Activated CD4-positive, alpha-beta T cell treated with anti-CD3 and anti-CD28 coated beads, Interleukin-2, amount 50 U/mL, for 4 hours (primary cell): ENCODE measurements around the gene ABL1.
"Not testable (repeated sequence)": the region's sequence is repeated elsewhere in the genome, so short reads cannot be mapped to it uniquely, and the experiment has no call there.

Experiments used
- DNase-seq, 2 experiments: peaks; one replicate each; pipeline ENCODE4 v3.0.0-alpha.2; 2020

Gene ABL1

DNA sequence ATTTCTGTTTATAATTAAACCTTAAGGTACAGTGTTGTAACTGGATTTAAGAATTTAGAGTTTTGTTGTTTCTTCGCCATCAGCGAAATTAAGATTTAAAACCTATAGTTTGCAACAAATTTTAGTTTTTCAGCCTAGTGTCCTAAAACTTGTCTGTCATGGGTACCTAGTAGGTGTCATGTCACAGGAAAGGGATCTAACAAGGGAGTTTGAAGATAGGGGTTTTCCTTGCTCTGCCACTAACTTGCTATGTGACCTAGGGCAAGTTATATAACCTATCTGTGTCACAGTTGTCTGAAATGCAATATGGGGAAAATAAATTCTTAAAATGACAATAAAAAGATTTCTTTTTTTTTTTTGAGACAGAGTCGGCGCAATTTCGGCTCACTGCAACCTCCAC lies 9.2 kb upstream of the ABL1 start:
- no peak for DNase-seq

DNA sequence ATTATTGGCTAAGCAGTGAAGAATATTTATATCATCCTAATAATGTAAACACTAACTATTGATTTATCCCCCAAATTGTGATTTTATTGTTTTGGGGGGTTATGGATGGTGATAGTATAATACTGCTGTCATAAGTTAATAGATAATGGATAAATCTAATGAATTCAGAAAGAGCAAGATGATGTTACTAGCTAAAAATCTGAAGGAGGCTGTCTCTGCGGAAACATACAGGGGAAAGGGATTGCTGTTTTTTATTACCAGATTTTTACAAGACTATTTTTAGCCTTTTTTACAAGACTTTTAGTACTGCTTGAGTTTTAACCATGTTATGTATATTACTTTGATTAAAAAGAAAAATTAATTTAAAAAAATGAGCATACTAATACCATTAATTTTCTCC lies 5.3 kb upstream of the ABL1 start:
- no peak for DNase-seq

DNA sequence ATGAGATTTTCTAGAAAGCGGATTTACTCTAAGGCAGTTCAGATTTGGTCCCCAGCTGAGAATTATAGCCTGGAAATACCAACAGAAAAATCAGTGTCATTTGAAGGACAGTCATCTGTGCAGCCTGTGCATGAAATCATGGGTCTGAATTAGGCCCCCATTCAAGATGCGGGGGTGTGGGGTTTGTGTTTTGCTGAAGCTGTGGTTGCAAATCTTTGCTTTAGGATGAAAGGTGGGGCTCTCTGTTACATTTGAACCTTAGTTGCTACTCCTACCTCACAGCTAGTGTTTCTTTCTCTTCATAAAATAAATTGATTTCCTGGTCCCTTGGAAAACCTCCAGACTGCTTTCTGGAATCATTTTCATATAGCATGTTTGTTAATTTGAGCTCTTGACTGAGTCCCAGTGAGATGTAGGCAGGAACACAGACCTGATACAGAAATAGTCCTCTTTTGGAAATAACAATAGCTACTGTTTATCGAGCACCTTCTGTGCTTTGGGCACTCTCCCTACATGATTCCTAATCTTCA lies 4.8 kb upstream of the ABL1 start:
- DNase-seq, result no peak

DNA sequence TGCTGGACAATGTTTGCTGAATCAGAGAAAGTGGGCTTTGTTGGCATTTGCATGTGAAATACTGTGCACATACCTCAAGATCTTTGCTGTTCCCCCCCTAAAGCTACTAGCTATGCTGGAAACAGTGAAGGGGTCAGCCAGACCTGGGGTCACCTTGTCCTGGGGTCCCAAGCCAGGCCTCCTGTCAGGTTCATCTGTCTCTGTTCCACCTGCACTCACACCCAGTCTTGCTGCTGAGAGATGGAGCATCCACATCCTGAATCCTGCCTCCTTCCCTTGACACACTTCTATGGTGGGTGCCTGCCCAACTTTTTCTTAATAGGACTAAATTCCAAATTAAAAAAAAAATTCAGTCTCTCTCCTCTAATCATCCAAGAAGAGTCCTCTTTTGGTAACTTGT lies 4.0 kb upstream of the ABL1 start:
- DNase-seq, result no peak

DNA sequence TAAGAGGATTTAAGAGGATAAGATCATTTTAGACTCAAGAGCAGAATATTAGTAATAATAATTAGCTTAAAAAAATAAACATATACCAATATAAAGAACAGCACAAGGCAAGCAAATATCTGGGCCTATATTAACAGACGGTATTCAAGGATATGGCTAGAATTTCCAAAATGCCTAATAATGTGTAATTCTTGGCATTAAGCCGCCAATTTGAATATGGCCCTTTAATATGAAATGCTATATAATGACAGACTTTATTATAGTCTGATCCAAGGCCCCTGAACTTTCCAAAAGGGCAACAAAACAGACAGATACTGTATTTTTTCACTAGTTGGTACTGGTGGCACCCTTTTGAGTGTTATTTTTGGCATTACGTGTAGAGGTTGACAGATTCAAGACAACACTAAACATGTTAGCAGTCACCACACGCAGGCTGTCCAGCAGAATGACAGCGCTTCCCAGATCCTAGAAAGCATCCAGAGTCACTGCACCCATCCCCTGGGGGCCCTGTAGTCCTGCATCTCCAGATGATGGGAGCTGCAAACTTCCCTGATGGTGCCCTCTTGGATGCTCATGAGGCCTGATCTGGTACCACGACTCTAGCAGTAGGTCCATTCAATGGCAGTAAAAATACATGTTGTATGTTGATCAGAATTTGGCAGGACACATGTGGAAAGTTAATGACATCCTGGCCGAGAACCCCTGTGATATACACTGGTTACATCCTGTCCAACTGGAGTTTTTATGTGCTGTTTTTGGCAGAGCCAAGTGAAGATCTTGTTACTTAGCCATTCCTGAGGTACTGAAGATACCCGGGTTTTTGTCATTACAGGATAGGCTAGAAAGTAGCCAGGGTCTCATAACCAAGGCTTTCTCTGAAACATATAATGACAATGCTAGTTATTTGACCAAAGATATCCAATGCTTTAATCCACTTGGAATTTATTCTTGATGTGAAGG lies 1.7 kb upstream of the ABL1 start:
- no peak for DNase-seq

DNA sequence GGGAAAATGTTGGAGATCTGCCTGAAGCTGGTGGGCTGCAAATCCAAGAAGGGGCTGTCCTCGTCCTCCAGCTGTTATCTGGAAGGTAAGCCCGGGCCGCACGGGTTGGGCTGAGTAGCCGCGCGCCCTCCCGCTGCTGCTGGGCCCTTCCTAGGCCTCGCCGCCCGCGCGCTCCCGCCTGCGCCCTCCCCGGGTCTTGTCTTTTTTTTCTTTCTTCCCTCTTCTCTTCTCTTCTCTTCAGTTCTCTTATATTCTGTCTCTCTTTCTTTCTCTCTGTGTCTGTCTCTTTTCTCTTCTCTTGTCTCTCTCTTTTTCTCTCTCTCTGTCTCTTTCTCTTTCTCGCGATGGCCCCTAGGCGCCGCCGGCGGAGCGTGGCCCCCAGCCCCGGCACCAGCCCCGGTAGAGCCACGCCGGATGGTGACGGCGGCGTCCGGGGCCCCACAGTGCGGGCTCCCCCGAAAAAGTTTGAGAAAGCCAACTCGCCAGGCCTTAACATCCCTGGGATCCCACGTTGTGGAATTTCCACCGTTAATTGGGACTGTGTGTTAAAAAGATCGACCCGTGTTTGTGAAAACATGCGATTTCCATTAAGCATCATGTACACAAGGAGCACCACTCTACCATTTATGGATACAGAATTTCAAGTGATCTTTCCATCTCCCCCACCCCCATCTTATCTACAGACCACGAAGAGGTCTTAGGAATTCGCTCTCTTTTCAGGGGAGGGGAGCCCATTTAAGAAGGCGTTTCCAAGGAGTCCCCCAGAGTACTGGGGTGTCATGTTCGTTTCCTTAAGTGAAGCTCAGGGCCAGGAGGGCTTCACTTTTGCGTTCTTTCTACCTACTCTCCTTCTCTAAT lies 616 bp downstream of the ABL1 start:
- DNase-seq, result peak; percentile 16 to 20

DNA sequence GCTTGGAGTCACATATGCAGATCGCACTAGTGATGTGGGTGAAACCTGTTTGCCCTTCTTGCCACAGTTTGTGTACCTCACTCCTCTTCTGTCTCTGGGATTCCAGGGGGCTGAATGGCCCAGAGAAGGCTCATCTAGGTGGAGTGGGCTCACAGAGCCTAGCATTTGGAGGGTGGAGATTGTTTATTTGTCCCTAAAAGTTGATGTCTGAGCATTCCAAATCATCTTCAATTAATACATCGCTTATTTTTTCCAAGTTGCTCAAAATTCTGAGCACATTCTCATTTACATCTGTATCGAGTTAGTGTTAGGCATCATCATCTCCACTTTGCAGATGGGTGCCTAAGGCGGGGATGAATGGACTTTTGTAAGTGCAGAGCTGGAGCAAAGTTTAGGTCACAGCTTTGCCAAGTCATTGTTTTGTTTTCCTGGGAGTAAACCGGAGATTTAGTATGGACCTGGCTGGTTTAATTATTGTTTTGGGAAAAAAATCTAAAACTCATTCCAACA lies 2.0 kb downstream of the ABL1 start:
- DNase-seq, result no peak

DNA sequence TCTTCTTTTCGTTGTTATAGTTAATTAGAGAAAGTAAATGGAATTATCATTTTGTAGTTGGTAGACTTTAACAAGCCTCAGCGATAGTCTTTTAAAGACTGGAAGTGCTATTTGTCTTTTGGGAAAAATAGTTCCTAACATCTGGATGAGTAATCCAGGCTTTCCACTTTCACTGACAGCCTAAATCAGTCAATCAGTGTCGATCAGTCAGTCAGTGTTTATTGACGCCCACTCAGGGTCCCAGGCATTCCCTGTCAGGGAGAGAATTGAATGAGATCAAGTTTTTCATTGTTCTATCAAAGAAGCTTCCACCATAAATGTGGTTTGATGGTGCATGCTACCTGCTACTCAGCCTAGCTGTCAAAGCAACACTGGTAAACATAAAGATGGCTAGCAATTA lies 2.6 kb downstream of the ABL1 start:
- no peak for DNase-seq

DNA sequence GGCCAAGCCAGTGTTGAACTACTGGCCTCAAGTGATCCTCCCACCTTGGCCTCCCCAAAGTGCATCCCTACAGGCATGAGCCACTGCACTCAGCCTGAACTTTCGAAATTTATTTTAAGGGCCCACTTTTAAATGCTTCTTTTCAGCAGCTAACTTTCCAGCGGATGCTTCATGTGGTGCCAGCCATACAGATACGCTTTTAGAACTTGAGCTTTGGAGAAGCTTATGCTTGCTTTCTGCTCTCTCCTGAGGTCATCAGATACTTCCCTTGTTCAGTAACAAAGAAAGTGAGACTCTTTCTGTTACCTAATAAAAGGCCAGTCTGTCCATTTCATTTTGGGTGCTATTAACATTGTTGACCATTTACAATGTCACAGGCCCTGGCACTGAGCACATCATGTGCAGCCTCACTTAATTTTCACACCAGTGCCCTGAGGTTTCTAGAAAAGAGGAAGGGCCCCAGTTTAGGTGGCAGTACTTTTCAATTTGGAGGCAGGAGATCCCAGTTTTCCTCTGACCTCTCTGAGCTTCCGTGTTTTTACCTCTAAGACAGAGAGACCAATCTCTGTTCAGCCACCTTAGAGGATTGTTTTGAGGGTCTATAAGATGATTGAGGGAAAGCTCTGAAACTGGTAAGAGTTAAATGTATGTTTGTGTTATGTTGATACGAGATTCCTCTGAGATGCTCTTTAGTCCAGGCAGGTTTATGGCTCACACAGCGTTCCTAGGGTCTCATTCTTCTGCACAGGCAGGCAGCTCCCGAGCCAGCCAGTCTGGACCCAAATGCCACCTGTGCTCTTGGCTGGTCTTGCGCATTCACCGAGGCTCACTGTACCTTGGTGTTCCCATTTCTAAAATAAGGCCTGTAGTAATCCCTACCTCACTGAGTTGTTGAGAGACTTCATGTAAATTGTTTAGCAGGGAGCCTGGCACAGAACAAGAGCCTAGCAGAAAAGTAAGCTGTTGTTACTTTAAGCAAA lies 4.4 kb downstream of the ABL1 start:
- DNase-seq, result no peak

DNA sequence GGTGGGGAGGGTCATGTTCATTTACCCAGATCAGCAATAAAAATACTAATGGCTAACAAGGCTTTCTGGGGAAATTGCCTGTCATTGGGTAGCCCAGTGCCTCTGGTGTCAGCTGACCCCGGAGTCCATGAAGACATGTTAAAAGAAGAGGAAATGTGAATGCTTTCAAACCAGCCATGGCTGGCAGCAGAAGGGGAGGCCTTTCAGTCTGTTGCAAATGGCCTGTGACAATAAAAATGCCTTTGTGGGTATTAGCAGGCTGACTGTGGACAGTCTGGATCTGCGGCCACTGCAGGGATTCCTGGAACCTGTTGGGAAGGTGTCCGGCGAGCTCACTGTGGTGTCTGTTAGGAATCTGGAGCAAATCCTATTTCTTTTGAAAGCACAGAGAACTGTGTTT lies 7.5 kb downstream of the ABL1 start:
- no peak for DNase-seq

DNA sequence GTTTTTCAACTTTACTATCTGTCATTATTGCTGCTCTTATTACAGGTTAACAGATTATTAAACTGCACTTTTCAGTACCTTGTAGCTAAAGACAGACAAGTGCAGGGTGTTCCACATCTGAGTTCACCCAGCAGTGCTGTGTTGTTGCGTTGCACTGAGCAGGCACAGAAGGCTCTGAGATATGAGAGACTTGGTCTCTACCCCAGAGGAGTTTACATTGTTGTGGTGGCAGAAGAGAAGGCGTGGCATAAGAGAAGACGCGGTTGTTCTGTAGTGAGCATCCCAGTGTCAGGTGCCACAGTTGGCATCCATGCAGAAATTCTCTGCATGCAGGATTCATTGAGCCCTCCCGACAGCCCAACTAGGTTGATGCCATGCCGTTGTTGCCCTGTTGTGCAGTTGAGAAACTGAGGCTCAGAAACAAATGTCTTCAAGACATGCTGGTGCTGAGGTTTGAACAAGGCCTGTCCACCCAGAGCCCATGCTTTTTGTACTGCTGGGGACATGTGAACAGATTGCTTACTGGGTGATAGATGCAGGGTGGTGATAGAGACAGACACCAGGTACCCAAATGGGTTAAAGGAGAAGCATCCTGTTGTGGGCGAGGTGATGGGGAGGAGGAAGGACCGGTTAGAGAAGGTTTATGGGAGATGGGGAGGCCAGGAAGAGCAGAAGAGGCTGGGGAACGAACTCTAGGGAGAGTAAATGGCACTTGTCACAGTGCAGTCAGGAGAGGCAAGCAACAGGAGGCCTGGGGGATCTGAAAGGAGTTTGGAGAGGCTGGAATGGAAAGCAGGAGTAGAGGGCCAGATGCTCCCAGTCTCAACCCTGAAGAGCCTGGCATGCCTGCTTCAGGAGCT lies 8.2 kb downstream of the ABL1 start:
- no peak for DNase-seq

DNA sequence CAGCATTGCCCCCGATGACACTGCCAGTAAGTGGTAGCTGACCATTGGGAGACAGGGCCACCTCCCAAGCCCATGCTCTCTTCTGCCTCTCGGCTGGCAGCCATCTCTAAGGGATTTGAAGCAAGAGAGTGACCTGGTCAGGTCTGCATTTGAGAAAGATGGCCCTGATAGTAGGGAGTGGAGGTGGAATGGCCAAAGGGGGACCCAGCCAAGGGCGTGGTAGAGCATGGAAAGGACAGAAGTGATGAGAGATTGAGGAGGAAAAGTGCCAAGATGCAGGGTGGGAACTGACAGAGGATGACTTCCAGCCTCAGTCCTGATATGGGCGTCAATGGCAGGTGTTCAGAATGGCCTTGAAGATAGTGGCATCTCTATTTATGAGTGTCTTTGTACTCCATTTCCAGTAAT lies 9.0 kb downstream of the ABL1 start:
- DNase-seq, result no peak

DNA sequence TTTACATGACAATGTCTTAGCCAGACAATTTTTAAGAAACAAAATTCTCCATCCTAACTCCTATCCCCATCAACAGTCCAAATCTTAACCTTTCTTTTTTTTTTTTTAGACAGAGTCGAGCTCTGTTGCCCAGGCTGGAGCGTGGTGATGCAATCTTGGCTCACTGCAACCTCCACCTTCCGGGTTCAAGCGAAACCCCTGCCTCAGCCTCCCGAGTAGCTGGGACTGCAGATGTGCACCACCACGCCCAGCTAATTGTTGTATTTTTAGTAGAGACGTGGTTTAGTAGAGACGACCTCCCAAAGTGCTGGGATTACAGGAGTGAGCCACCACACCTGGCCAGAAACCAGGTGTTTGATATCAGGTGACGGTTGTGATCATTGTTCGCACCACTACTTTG lies 10.2 kb downstream of the ABL1 start:
- DNase-seq, result no peak

DNA sequence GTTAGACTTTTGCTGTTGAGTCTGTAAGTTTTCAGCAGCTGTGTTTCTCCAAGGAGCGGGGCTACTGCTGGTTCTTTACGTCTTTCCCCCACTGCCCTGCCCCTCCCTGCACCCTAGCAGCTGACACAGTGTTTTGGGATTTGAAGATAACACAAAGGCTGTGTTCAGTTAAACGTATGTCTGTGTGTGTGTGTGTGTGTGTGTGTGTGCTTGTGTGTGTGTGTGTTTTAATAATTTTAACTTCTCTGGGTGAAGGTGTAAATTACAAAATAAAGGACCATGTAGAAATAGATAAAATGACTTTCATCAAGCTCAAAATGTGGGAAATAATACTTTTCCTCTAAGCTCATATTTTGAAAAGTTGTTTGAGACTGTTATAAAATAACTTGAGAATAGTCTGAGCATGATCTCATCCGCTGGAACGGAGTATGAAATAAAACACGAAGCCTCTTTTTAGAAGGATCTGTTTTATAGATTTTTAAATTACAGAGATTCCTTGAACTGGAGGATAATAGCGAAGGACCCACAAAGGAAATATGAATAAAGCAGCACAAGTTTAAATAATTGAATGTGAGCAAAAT lies 10.9 kb downstream of the ABL1 start:
- no peak for DNase-seq

DNA sequence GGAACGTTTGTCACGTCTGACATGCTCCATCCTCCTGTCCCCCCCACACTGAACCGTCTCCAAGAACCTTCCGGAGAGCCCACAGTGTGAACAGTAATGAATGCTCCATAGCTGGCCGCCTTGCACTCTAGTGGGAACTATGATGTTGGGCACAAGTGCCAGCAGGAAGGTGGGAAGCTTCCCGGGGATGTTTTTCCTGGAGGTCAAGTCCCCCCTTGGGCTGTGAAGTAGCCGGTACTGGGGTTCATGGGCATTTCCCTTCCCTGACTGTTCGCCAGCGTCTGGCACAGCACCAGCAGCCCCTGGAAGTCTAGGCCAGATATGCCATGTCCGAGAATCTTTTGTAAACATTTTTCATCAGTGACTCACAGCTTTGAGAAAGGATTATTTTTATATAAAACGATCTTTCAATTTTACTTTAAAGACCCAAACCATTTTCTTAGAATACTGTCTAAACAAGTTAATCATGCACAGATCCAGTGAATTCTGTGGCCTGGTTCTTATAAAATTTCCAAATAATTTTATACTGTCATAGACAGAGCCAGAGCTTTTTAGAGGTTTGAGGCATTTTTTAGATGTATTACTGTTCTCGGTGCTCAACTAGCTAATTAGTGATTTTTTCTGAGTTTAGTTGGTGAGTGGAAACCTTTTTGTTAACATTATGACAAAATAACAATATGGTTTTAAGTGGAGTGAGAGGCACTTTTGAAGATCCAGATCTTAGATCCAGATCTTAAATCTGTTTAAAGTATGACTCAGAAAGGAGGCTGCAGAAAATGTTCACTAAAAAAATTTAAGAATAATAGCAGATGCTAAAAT lies 11.6 kb downstream of the ABL1 start:
- no peak for DNase-seq

DNA sequence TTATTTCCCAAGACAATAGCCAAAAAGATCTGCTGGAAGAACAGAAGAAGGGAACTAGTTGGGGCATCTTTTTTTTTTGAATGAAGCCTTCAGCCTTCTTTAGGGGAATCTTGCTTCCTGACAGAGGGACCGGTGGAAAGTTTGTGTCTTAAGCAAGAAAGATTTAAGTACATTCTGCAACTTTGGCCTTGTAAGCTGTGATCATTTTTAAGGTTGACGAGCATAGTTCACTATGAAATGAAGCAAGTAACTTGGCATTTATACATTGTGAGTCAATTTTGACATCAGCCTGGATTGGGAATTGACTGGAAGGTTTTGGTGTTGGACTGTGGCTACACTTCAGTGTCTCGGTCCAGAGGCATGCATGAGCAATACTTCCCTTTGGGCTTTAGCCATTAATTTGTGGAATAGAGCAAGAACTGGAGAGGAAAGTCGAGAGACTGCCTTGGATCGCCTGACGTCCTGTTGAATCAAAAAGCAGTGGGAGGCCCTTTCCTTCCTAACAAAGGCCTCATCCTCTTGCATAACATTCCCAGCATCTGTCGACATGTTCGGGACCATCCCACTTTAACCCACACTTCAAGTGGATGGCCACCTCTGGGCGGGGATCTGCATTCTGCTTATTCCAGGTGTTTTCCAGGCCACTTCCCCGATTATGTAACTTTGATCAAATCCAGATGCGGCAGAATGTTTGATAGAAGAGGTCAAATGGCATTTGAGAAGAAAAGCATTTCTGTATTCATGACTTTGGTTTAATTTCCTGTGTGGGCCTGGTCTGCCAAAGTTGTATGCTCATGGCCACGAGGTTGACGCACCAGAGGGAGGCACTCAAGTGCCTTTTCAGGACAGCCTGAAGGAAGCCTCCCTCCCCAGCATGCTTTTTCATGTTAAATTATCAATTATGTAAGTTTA lies 12.5 kb downstream of the ABL1 start:
- DNase-seq, result no peak

DNA sequence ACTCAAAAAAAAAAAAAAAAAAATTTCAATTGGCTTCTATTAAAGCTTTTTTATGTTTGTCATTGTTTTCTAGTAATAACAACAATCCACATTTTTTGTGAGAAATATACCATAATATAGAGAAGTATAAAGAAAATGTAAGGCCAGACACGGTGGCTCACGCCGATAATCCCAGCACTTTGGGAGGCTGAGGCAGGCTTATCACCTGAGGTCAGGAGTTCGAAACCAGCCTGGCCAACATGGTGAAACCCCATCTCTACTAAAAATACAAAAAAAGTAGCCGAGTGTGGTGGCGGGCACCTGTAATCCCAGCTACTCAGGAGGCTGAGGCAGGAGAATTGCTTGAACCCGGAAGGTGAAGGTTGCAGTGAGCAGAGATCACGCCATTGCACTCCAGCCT lies 13.5 kb downstream of the ABL1 start:
- not testable (repeated sequence) for DNase-seq

DNA sequence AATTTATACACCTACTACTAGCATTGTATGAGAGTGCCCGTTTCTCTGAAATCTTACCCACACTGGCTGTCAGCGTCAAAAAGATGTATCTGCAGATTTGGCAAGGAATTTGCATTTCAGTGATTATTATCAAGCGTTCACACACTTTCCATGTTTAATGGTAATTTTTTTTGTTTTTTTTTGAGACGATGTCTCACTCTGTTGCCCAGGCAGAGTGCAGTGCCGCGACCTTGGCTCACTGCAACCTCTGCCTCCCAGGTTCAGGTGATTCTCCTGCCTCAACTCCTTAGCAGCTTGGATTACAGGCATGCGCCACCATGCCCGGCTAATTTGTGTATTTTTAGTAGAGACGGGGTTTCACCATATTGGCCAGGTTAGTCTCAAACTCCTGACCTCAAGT lies 14.3 kb downstream of the ABL1 start:
- no peak for DNase-seq

DNA sequence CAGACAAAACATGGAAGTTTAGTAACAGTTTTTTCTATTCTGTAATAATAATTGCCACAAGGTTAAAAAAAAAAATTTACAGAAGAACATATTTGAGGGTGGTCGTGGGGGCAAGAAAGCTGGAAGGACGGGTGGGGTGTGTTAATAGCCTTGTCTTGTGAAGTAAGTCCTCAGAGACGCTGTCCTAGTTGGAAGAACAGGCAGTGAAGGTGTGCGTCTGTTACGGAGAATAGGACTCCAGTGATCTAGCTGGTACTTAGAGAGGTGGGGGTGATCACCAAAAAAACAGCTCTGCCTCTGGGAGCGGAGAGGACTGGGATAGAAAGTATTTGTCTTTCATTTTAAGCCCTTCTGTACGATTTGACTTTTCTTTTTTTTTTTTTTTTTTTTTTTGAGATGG lies 17.7 kb downstream of the ABL1 start:
- no peak for DNase-seq
